A204.1 (cell line): ENCODE data around the gene TPBG.
"Not testable (repeated sequence)": the region's sequence is repeated elsewhere in the genome, so short reads cannot be mapped to it uniquely, and the experiment has no call there.

Experiments used
- FAIRE-seq: peaks from 2 replicates; lab custom pipeline; 2012; peaks lifted over from hg19 to GRCh38; lab: Jason Lieb, UNC

The TPBG gene

DNA sequence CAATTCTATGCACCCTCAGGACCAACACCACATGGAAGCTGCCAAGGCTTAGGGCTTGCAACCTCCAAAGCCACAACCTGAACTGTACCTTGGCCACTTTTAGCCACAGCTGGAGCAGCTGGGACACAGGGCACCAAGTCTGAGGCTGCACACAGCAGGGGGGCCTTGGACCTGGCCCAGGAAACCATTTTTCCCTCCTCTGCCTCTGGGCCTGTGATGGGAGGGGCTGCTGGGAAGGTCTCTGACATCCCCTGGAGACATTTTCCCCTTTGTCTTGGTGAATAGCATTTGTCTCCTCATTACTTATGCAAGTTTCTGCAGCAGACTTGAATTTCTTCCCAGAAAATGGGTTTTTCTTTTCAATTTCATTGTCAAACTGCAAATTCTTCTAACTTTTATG lies 13.0 kb downstream of the TPBG start:
- FAIRE-seq = no peak

DNA sequence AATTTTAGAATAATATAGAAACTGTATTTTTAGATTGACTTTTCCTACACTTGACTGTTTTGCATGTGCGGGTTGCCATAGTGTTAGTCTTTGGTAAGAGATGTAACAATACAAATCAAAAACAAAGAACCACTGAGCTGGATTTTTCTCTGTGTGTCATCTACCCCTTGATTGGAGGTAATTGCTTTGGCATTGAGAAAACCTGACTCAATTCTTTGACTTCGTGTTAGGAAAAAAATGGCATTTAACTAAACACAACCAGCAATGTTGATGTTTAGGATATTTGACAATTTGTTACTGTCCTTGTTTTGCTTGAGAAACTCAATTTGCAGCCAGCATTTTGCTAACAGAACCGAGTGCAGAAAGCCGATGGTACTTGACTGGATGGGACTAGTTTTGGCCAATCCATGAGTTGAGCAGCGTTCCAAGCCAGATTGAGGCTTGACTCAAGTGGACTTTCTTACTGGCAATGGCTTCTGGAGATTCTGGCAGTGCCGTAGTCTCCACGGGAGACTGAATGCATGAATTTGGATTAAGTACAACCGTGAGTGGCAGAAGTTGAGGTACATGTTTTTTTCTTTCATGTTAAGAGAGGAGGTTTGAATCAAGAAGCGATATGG lies 17.1 kb downstream of the TPBG start:
- FAIRE-seq = no peak

GRCh38 chr6:82381278-82381677 lies 17.7 kb downstream of the TPBG start:
- no peak for FAIRE-seq

GRCh38 chr6:82385102-82385501 lies 21.5 kb downstream of the TPBG start:
- FAIRE-seq = no peak

- FAIRE-seq = no peak
Measured at GRCh38 chr6:82385546-82385945, 21.9 kb downstream of the TPBG start.

DNA sequence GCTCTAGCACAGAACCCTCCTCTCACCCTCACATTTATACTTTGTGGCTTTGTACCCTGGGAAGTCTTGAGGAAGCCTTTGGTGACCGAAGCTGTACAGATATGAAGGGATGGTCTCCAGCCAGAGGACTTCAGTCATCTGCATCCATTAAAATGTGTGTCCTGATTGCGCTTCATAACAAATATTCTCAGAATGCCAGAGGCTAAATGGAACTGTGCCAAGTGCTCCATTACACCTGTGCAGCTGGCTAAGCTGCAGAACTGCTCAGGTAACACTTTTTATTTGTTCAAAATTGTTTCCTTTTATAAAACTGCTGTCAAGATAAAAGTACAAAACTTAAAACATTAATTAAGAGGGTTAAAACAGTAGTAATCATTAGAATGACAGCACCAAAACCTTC lies 22.3 kb downstream of the TPBG start:
- no peak for FAIRE-seq

GRCh38 chr6:82394770-82395169 lies 31.2 kb downstream of the TPBG start:
- FAIRE-seq = not testable (repeated sequence)

DNA sequence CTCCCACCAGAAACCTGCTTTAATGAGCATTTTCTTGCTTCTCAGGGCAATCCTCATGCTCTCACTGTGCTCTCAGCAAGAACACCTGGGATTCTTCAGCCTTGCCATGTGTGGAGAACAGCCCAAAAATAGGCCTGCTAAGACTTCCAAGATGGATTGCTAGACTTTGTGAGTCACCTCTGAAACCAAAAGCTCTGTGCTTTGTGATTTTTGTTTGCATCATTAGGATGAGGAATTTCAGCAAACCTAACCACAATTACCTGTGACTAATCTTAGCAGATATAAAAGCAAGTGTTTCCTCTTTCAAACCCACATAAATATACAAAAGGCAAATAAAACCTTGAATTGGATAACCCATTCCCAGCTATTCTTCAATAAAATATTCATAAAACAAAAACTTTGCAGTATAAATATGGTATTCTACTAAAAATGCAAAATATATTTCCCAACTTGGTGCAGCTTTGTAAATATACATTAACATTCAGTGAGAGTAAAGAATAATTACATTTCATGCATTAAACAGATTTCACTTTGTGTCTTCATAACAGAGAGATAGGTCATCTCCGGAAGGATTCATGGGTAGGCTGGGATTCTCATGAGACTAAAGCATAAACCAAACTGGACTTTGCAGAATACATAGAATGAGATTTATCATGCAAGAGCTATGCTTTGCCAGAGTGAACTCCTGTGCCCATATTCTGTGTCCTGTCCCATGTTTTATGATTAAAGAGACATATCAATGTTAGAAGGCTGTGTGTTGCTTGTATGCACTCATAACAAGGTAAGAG lies 33.5 kb downstream of the TPBG start:
- no peak for FAIRE-seq

- FAIRE-seq = no peak
Measured at GRCh38 chr6:82397962-82398692, 34.5 kb downstream of the TPBG start.

- no peak for FAIRE-seq
Measured at GRCh38 chr6:82408952-82409431, 45.4 kb downstream of the TPBG start.

GRCh38 chr6:82410151-82410648 lies 46.6 kb downstream of the TPBG start:
- no peak for FAIRE-seq

DNA sequence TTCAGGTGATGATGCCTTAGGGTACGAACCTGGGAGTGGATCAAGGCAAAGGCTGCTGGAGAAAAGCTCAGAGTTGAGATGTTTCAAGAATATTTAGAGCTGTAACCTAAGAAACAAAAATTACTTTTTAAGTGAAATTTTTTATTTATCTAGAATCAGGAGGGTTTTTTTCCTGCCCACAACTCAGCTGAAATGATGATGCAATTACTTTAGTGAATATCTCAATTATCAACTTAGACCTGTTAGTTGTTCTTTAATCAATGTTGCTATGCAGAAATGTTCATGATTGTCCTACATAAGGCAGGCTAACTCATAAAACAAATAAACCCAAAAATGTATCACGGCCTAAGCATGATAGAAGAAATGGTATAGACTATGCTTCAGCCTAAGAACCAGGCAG lies 50.3 kb downstream of the TPBG start:
- no peak for FAIRE-seq

DNA sequence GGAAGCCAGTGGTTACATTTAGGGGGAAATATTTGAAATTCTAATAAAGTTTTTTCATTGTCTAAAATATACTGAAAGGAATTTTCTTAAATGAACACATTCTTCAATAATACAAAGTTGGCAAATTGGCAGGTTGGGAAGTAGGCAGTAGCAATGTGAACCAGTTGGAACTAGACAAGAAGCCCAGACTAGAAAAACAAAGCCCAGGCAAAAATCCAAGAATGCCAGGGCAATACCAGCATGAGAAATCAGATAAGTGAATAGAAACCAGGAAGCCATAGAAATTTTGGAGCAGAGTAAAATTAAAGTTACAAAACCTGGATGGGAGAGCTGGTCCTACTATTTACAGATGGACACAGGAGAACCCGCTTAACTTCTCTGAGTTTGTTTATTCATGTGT lies 52.2 kb downstream of the TPBG start:
- FAIRE-seq = no peak

DNA sequence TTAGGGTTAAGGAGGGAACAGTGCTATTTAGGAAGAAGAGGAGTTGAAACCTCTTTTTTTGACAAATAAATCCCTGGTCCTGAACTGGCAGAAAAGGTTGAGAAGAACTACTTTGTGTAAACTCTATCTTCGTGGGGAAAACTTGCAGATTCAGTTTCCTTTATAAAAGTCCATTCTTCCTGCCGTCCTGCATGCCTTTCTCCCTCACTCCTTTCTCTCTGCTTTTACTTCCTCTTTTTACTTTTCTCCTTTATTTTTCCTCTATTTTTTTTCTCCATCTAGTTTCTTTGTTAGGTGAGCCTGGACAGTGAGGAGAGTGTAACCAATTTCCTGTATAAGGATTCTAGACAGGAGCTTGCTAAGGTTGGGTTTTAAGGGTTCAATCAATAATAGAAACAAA lies 52.7 kb downstream of the TPBG start:
- FAIRE-seq = no peak
